NCI-H2171 (cell line): ENCODE results near the gene PLEKHG4.

Experiments
- DNase-seq: peaks from one replicate; lab custom pipeline; 2025; lab: John Stamatoyannopoulos, UW

Gene PLEKHG4

GRCh38 chr16:67284699-67285646 is 5.6 kb downstream of the PLEKHG4 start:
- DNase-seq = no peak

- no peak for DNase-seq
Observed at GRCh38 chr16:67286441-67287235, 7.3 kb downstream of the PLEKHG4 start.

GRCh38 chr16:67287960-67288359 is 8.6 kb downstream of the PLEKHG4 start:
- DNase-seq = no peak

GRCh38 chr16:67291461-67291860 is 12.1 kb downstream of the PLEKHG4 start:
- DNase-seq = no peak

GRCh38 chr16:67294171-67294757 is 14.9 kb downstream of the PLEKHG4 start:
- no peak for DNase-seq

- no peak for DNase-seq
Observed at GRCh38 chr16:67294938-67295361, 15.6 kb downstream of the PLEKHG4 start.

- DNase-seq = no peak
Observed at GRCh38 chr16:67296420-67296819, 17.1 kb downstream of the PLEKHG4 start.

- DNase-seq = no peak
Observed at GRCh38 chr16:67298277-67298676, 18.9 kb downstream of the PLEKHG4 start.

GRCh38 chr16:67299269-67299668 is 19.9 kb downstream of the PLEKHG4 start:
- no peak for DNase-seq

- DNase-seq = no peak
Observed at GRCh38 chr16:67301080-67301782, 21.9 kb downstream of the PLEKHG4 start.

GRCh38 chr16:67302076-67302475 is 22.7 kb downstream of the PLEKHG4 start:
- no peak for DNase-seq

GRCh38 chr16:67302970-67303369 is 23.6 kb downstream of the PLEKHG4 start:
- no peak for DNase-seq

- no peak for DNase-seq
Observed at GRCh38 chr16:67304020-67304419, 24.7 kb downstream of the PLEKHG4 start.

- DNase-seq = no peak
Observed at GRCh38 chr16:67305216-67306071, 26.1 kb downstream of the PLEKHG4 start.

- no peak for DNase-seq
Observed at GRCh38 chr16:67310561-67310960, 31.2 kb downstream of the PLEKHG4 start.

- DNase-seq = no peak
Observed at GRCh38 chr16:67311607-67312488, 32.5 kb downstream of the PLEKHG4 start.

- no peak for DNase-seq
Observed at GRCh38 chr16:67312719-67313118, 33.4 kb downstream of the PLEKHG4 start.

GRCh38 chr16:67317853-67318252 is 38.5 kb downstream of the PLEKHG4 start:
- no peak for DNase-seq

- no peak for DNase-seq
Observed at GRCh38 chr16:67326115-67326471, 46.8 kb downstream of the PLEKHG4 start.
